ENCODE measurements around the gene PSMD14. TPM values are rescaled to one million over a fixed set of nuclear protein-coding genes. Genes with fewer than 3 reads are reported as not detected.

Gene PSMD14
- total and polyA plus RNA-seq, 2 of the 13 experiments (the other 11 are each of a cell fraction or from before 2014, with no cell fraction given), result 60.6 to 149 TPM

- FAIRE-seq (no peak), ATAC-seq (no peak), DNase-seq (ENCODE audit: low spot score) (no peak)
- no TSS peak for BruUV-seq (replicated peaks)
- H3K79me2 ChIP-seq (ENCODE audit: insufficient read depth, low read length), result no peaks in the 10 kb centered on the region
- 67% methylated on average over 11 of the region's 11 CpGs for WGBS (ENCODE audit: low lambda C conversion rate)
- no peak overlapping the region for H3K4me3 ChIP-seq (replicated peaks in 1 of 3; ENCODE audit: insufficient read depth in 1 of 3, low read depth in 2 of 3, low read length in 3 of 3)
- H4K20me1 ChIP-seq (ENCODE audit: insufficient read depth, low read length), result no peaks in the 10 kb centered on the region
- H2AFZ ChIP-seq (ENCODE audit: low read length), result no peak overlapping the region
- ChIA-PET CTCF (ENCODE audit: low intra/inter-chr PET ratio, low total read pairs) (no interaction called here), POLR2A (no interaction called here)
- H3K4me1 ChIP-seq (ENCODE audit: insufficient read depth, low read length), result 0 out of 2 replicates have a peak, but pooled peaks cover 13% of the 10 kb centered on the region
- no peak overlapping the region for H3K9ac ChIP-seq (ENCODE audit: insufficient read depth, low read depth, low read length)
- intact Hi-C loops (cut with micrococcal nuclease; ENCODE audit: unreplicated experiment), result no loop called here
- in situ Hi-C loops (cut with HindIII; ENCODE audit: extremely low pct_ligation_motif_present, low pct_unique_long_range_greater_than_20kb), result no loop called here
- no peak overlapping the region for H3K27ac ChIP-seq (ENCODE audit: extremely low read length, insufficient read depth, low read length)
- H3K9me3 ChIP-seq (ENCODE audit: low read length), result no peaks in the 10 kb centered on the region
- TF ChIP-seq, protein P1, sequence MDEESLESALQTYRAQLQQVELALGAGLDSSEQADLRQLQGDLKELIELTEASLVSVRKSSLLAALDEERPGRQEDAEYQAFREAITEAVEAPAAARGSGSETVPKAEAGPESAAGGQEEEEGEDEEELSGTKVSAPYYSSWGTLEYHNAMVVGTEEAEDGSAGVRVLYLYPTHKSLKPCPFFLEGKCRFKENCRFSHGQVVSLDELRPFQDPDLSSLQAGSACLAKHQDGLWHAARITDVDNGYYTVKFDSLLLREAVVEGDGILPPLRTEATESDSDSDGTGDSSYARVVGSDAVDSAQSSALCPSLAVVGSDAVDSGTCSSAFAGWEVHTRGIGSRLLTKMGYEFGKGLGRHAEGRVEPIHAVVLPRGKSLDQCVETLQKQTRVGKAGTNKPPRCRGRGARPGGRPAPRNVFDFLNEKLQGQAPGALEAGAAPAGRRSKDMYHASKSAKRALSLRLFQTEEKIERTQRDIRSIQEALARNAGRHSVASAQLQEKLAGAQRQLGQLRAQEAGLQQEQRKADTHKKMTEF (CRISPR knock-in tag; IDR thresholded peaks at IDR 0.05), result no peak
- no peak for TF ChIP-seq MIXL1 (CRISPR knock-in tag; IDR thresholded peaks at IDR 0.05)
- no peak for TF ChIP-seq ZSCAN22 (CRISPR knock-in tag; IDR thresholded peaks at IDR 0.05)
- no peak for TF ChIP-seq ZNF354B (CRISPR knock-in tag; IDR thresholded peaks at IDR 0.05)
- no peak for TF ChIP-seq NFE2L1 (CRISPR knock-in tag; IDR thresholded peaks at IDR 0.05; ENCODE audit: borderline replicate concordance)
- no peak for TF ChIP-seq ZNF30 (CRISPR knock-in tag; IDR thresholded peaks at IDR 0.05)
- no peak for TF ChIP-seq CCDC6 (CRISPR knock-in tag; IDR thresholded peaks at IDR 0.05)
- no peak for TF ChIP-seq HNRNPLL (IDR thresholded peaks at IDR 0.05; ENCODE audit: low read depth, low read length, poor library complexity, severe bottlenecking)
- TF ChIP-seq CHD2 (IDR thresholded peaks at IDR 0.05; ENCODE audit: low read depth, low read length), result no peak
- TF ChIP-seq POGK (CRISPR knock-in tag; conservative IDR thresholded peaks at IDR 0.05), result no peak
- no peak for TF ChIP-seq NR2F1 (CRISPR knock-in tag; IDR thresholded peaks at IDR 0.05)
- no peak for TF ChIP-seq HIC2 (CRISPR knock-in tag; IDR thresholded peaks at IDR 0.05; ENCODE audit: low read depth)
- TF ChIP-seq POLR2G (IDR thresholded peaks at IDR 0.05; ENCODE audit: low read depth, low read length), result no peak
- TF ChIP-seq KLF9 (CRISPR knock-in tag; IDR thresholded peaks at IDR 0.05; ENCODE audit: low read depth), result no peak
- no peak for TF ChIP-seq SRY (CRISPR knock-in tag; IDR thresholded peaks at IDR 0.05)
- TF ChIP-seq ZNF841 (CRISPR knock-in tag; IDR thresholded peaks at IDR 0.05; ENCODE audit: borderline replicate concordance), result no peak
- no peak for TF ChIP-seq NFKBIZ (CRISPR knock-in tag; IDR thresholded peaks at IDR 0.05)
- TF ChIP-seq MEIS1 (CRISPR knock-in tag; IDR thresholded peaks at IDR 0.05; ENCODE audit: borderline replicate concordance), result no peak
- no peak for TF ChIP-seq CEBPB (IDR thresholded peaks at IDR 0.05; ENCODE audit: borderline replicate concordance, low read depth, low read length)
- H3K36me3 ChIP-seq (replicated peaks in 1 of 2; ENCODE audit: control insufficient read depth in 1 of 2, insufficient read depth in 2 of 2, low read length in 2 of 2), result no peaks in the 10 kb centered on the region
- no peak overlapping the region for H3K4me2 ChIP-seq (ENCODE audit: low read depth, low read length)
- peaks cover 4 to 63% of the 10 kb centered on the region in 2 experiments for H3K27me3 ChIP-seq (ENCODE audit: control insufficient read depth in 1 of 2, insufficient read depth in 2 of 2, low read length in 2 of 2)
Measured at GRCh38 chr2:161422816-161423403, 114.7 kb downstream of the PSMD14 start.

Data from HepG2 (cell line).